GM12874 (cell line): Measurements from ENCODE around the gene RHOB.

Experiments used
- CTCF ChIP-seq: IDR thresholded peaks from 2 replicates; pipeline ENCODE4 v1.5.1; 2011; ENCODE audit warnings: low read depth, mild to moderate bottlenecking, control low read depth, low read length, moderate library complexity; ENCODE audit not compliant: insufficient read depth

RHOB gene

GRCh38 chr2:20480913-20481312 lies 34.0 kb downstream of the RHOB start:
- no peak for TF ChIP-seq CTCF

- TF ChIP-seq CTCF = no peak
These were observed 35.0 kb downstream of the RHOB start for GRCh38 chr2:20481798-20482405.

- no peak for TF ChIP-seq CTCF
These were observed 35.9 kb downstream of the RHOB start for GRCh38 chr2:20482725-20483124.

DNA sequence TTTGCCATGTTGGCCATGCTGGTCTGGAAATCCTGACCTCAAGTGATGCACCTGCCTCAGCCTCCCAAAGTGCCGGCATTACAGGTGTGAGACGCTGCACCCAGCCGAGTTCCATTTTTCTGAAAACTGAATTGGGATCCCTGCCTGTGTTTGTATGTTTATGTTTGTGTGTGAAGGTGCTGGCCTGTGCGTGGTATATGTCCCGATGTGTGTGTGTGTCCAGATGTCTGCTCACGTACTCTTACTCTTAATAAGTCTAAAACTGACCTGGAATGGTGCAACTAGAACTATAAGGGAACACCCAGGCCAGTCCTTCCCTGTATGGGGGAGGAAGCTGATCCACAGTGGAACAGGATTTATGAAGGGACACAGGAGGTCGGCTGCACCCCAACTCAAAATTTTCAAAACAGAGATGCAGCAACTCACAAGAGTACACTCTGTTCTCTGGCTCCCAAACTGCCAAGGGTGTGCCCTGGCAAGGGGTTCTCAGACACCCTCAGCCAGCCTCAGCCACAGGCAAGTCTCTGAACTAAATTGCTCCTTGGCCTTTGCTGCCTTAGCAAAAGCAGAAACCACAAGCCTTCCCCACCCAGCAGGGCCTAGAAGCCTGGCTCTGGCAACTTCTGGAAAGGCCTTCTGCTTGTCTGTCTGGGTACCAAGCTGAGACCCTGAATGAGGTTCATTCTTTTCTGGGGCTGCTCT lies 36.5 kb downstream of the RHOB start:
- no peak for TF ChIP-seq CTCF

DNA sequence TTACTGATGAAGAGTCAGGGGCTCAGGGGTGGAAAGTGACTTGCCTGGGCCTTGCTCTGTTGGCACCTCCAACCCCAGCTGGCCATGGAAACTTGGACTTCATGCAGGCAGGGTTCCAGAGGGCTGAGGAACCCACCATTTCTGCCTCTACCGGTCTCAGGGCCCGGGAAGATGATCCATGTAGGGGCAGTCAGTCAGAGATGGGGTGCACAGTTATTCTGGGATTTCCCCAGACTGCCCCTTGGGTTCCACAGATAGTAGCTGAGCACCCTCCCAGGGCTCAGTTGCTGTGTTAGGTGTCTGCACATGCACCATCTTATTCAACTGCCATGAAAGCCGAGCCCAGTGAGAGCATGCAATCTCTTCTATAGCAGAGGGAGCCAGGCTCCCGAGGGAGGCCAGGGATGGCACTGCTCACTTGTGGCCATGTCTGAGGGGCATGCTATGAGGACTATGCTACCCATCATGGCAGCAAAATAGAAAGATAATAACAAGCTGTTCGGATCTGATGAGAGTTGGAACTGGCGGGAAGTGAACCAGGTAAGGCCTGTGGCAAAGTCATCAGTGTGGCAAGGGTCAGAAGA lies 37.3 kb downstream of the RHOB start:
- no peak for TF ChIP-seq CTCF

DNA sequence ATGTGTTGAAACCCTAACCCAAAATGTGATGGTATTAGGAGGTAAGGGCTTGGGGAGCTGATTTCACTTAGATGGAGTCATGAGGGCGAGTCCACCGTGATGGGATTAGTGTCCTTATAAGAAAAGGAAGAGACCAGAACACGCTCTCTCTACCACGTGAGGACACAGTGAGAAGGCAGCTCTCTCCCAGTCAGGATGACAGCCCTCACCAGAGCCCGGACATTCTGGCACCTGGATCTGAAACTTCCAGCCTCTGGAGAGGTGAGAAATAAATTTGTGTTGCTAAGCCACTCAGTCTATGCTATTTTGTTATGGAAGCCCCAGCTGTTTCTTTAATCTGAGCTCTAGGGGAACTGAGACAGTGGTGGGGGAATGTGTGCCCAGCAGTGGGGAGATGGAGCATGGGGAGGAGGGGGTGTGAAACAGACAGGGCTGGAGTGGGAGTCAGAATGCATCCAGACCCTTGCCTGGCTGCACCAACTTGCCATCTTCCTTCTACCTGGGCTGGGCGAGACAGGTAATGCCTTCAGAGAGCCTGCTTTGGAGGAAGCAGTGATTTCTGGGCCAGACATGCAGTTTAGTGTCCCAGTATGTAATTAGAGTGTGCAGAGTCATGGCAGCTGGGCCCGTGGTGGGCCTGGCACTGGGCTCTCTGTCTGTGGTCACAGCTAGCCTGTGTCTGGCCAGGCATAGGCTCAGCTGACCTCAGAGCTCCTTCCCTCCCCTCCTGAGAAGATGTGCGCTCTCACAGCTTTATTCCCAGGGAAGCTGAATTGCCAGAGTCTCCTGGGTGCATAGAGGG lies 38.1 kb downstream of the RHOB start:
- TF ChIP-seq CTCF = no peak
